Stimulated activated CD4-positive, alpha-beta T cell treated with anti-CD3 and anti-CD28 coated beads, Interleukin-1b, Interleukin-23, amount 100 ng/mL, for 1 hour (primary cell): Measurements from ENCODE around the gene MAML1.
A peak's percentile ranks its signal among the peaks of the same experiment; 100 is the strongest.
"Not testable (repeated sequence)": the region's sequence is repeated elsewhere in the genome, so short reads cannot be mapped to it uniquely, and the experiment has no call there.

ENCODE experiments used
- DNase-seq, 2 donors: peaks; one replicate each; pipeline ENCODE4 v3.0.0-alpha.2; 2020; ENCODE audit warnings: low read depth in 2 of 2

MAML1 gene

DNA sequence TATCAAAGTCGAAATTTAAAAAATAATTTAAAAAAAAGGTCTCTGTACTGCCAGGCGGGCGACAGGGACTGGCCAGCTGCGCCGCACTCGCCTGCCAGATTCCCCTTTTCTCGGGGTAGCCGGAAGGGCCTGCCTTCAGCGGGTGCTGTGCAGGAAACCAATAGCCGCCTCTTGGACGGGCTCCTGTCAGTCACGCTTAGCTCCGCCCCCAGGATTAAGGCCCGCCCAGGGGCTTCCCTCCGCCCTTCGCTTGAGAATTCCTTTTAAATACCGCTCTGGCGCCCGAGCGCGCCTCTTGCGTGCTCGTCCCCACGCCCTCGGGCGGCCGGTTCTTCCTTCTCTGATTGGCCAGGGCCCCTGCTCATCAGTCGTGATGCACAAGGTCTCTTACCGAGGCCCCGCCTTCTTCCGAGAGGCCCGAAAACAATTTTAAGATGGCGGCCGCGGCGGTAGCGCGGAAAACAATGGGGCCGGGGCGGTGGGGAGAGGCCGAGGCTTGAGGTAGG is at the start of gene MAML1:
MAML1 (plus strand) TSS at position 411 of the 506 bp plus-strand sequence. CDS start 291 bp downstream, outside the sequence.
- DNase-seq, result peak; percentile 97

DNA sequence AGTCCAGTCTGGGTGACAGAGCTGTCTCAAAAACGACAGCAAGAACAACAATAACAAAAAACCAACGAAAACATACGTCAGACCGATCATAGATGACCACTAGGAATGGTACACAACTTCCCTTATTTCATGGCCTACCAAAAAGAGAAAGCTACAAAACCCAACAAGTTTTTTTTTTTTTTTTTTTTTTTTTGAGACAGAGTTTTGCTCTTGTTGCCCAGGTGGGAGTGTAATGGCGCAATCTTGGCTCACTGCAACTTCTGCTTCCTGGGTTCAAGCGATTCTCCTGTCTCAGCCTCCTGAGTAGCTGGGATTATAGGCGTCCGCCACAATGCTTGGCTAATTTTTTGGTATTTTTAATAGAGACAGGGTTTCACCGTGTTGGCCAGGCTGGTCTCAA is 43.4 kb upstream of the MAML1 start:
- not testable (repeated sequence) for DNase-seq

GRCh38 chr5:179694561-179694960 is 38.1 kb upstream of the MAML1 start:
- no peak for DNase-seq

GRCh38 chr5:179696603-179697002 is 36.0 kb upstream of the MAML1 start:
- no peak for DNase-seq

DNA sequence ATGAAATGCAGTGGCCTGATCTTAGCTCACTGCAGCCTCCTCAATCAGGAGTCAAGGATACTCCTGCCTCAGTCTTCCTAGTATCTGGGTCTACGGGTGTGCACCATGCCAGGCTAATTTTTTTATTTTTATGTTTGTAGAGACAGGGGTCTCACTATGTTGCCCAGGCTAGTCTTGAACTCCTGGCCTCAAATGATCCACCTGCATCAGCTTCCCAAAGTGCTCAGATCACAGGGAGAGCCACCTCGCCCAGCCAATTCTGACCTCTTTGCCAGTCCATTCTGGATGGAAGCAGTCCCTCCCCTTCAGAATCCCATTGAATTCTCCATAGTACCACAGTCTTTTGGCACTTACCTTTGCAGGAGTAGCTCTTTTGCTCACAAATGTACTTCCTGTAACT is 35.5 kb upstream of the MAML1 start:
- DNase-seq, result no peak

- not testable (repeated sequence) for DNase-seq
These were observed 35.1 kb upstream of the MAML1 start for GRCh38 chr5:179697543-179697942.

DNA sequence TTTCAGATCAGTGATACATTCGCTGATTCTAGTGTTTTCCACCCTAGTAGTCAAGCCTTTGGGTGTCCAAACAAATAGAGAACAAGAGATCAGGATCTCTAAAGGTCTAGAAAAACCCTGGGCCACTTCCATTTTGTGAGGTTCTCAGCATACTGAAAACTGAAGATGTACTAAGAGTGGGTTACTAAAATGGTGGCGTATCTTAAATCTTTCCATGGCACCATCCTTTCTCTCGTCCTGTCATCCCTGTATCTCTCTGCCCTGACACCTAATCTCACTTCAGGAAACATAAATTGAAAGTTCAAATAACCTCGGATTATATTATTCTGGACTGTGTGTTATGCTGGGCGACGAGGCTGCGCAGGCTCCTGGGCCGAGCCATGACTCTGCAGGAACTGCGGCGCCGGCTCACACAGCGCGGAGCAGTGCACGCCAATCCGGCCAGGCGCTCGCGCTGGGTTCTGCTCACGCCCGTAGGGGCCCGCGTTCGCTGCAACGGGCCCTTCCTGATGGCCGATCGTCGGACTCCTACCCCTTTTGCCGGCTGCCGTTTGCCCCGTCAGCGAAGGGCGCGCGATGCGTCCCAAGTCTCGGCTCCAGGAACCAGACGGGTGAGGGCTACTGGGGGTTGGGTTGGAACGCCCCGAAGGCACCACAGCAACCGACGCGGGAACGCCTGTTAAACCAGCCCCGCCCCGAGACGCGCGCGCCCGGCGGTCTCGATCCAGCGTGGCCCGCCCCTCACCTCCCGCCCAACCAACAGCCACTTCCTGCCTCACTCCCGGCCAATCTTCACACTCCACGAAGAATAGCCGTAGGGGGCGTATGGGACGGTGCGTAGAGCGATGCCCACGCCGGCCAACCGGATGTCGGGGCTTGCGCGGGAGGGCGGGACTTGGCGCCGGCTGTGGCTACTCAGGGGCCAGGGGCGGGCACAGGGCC is 34.4 kb upstream of the MAML1 start:
- peak; percentile 94 to 96 for DNase-seq

DNA sequence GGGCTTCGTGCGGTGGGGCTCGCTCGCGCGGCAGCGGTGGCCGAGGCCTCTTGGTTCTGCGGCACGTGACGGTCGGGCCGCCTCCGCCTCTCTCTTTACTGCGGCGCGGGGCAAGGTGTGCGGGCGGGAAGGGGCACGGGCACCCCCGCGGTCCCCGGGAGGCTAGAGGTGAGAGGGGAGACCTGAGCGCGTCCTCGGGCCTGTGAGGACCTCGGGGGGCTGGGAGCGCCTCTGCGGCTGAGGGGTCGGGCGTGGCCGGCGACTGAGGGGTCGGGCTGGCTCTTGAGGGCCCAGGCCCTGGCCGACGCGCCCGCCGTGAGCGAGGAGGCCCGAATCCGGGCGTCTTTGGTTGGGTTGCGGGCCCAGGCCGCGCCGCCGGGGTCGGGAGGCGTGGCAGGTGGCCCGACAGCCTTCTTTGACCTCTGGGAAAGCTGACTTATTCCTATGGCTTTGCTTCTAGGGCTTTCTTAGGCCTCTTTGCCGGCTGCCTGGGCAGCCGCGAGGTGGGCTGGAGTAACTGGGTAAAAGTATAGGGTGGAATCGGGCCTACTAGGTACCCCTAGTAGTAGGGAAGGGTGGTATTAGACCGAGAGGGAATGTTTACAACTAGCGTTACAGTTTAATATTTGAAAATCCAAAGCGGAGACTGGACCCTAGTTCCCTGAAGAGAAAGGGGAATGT is 33.5 kb upstream of the MAML1 start, which contains the start of gene CANX:
CANX (plus strand) TSS at position 33 of the 681 bp plus-strand sequence. CDS start 6,715 bp downstream, outside the sequence.
- no peak for DNase-seq

- DNase-seq, result no peak
These were observed 32.9 kb upstream of the MAML1 start for GRCh38 chr5:179699616-179700237.

DNA sequence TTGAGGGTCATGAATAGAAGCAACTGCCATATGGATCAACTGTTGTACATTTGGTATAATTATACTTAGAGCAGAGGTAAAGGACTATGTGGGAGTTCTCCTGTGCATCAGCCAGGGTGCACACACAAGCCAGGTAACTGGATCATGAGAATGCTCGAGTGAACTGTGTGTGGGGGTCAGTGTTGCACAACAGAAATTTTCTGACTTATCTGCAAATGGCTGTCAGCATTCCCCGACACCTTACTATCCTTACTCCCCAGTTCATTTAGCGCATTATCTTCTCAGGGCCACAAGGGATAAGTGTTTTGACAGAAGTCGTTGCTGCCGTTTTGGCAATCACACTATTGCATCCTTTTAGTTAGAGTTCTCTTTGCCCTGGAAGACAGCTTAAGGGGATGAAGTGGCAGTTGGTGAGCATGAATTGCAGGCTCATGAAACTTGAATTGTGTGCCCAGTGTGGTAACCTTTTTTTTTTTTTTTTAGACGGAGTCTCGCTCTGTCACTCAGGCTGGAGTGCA is 32.2 kb upstream of the MAML1 start:
- no peak for DNase-seq

DNA sequence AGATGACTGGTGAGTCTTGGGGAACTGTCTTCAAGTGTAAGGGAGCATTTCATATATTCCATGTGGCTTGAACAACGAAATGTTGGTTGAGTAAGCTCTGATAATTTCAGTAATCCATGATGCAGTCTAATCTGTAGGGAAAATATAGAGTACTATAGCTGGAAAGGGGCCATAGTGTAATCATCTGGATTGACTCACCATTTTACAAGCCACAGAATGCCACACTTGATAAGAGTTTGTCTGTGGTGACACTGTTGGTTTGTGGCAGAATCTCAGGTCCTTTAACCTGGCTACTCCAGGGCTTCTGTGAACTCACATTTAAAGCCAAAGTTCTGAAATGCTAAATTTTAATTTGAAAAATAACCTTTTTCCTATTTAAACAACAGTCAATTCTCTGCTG is 16.3 kb upstream of the MAML1 start:
- DNase-seq, result no peak

GRCh38 chr5:179720222-179720621 is 12.4 kb upstream of the MAML1 start:
- no peak for DNase-seq

DNA sequence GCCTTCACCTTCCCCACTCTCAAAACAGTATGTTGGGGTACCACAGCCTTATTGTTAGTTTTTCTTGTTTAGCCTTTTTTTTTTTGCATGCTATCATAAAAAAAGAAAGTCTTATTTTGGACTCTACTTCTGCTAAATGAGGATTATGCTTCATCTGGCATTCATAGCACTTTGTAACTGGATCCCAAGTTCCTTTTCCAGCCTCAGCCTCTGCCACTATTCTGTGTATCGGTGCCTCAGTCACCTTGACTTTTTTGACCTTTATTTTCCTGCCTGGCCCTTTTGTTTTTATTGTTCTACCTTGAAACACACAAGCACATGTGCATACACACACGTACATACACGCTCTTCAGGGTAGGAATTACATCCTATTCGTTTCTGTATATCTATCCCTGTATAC is 8.5 kb upstream of the MAML1 start:
- DNase-seq, result no peak

- no peak for DNase-seq
These were observed 5.5 kb upstream of the MAML1 start for GRCh38 chr5:179727106-179727505.

GRCh38 chr5:179729303-179729702 is 3.3 kb upstream of the MAML1 start:
- DNase-seq, result no peak

GRCh38 chr5:179729727-179730126 is 2.9 kb upstream of the MAML1 start:
- DNase-seq, result no peak

DNA sequence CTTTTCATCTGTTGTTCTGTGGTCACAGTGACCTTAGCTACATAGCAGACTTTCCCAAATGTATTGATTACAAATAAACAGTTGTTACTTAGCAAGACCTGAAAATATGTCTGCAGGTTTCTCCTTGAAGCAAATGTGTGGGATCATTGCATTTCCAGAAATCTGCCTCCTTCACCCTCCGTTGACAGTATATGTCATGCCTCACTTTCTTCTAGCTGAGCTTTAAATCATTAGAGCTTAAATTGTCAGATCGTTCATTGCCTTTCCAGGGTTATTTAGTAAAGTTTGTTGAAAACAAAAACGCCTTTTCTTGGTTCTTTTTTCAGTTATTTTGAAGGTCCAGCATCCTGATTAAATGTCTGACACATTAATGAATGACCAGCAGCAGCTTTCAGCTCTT is 2.3 kb upstream of the MAML1 start:
- no peak for DNase-seq

GRCh38 chr5:179730852-179731251 is 1.8 kb upstream of the MAML1 start:
- DNase-seq, result no peak

DNA sequence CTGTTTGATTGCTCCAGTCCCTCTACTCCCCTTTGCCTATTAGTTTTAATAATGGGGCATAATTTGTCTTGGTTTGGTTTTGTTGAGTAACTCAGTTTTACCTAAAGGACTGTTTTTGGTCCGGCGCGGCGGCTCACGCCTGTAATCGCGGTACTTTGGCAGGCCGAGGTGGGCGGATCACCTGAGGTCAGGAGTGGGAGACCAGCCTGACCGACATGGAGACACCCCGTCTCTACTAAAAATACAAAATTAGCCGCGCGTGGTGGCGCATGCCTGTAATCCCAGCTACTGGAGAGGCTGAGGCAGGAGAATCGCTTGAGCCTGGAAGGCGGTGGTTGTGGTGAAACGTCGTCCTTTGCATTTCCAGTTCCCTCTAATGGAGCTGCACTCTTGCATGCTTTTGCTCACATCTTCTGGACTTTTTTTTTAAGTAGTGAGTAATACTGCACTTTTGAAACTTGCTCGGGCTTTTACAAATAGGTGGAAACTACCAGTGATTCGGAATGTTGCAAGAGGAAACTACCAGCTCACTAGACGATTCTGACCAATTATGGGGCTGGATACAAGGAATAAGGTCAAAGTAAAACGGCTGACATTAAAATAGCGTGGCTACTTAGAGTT is 721 bp upstream of the MAML1 start:
- DNase-seq, result no peak

DNA sequence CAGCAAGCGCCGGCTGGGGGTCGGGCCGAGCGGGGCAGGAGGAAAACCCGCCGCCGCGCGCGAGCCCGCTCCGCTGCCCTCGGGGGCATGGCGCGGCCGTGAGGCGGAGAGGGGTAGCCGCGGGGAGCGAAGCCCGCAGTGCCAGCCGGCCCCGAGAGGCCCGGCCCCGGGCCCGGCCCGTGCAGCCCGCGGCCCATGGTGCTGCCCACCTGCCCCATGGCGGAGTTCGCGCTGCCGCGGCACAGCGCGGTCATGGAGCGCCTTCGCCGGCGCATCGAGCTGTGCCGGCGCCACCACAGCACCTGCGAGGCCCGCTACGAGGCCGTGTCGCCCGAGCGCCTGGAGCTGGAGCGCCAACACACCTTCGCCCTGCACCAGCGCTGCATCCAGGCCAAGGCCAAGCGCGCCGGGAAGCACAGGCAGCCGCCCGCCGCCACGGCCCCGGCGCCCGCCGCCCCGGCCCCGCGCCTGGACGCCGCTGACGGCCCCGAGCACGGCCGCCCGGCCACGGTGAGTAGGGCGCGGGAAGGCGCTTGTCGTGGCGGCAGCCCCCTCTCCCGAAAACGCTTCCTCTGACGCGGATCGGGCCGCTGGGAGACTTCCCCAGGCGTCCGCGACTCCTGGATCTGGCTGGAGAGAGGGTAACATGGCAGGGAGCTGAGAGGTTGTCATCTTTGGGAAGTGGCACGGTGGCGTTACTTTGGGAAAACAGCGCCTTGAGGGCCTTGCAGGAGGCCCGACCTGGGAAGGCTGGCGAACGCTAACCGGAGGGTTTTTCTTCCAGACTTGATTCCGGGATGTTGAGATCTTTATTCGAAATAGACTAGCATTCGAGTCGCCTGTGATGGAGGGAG is 523 bp downstream of the MAML1 start:
- peak in 1 of 2 donors; percentile 10 for DNase-seq

GRCh38 chr5:179733772-179734126 is 1.1 kb downstream of the MAML1 start:
- DNase-seq, result no peak
